OCI-LY3 (cell line): ENCODE measurements around the gene SYNPO.

Experiments used
- H2AFZ ChIP-seq: fragments of 200-600, 300-600 bp; shearing (Covaris generic); 2 replicates; pipeline ENCODE4 v1.6.0; 2014; ENCODE audit warnings: antibody characterized with exemption, low read depth, low read length
- H3K27ac ChIP-seq: fragments of 200-600, 300-600 bp; sonication (generic); 2 replicates; pipeline ENCODE4 v1.5.1; 2014; ENCODE audit warnings: mild to moderate bottlenecking, low read length, moderate library complexity, mixed read lengths
- H3K27me3 ChIP-seq: fragments of 200-600, 300-600 bp; sonication (generic); 2 replicates; pipeline ENCODE4 v1.6.1; 2014; ENCODE audit warnings: low read depth, low read length, mixed read lengths
- H3K36me3 ChIP-seq: fragments of 200-600, 300-600 bp; sonication (generic); replicated peaks from 2 replicates; pipeline ENCODE3; 2014; ENCODE audit warnings: low read depth, low read length, mixed read lengths
- H3K4me1 ChIP-seq: fragments of 300-600, 200-600 bp; sonication (generic); 2 replicates; pipeline ENCODE4 v1.6.1; 2014; ENCODE audit warnings: low read length, mixed read lengths
- H3K4me2 ChIP-seq: fragments of 200-600, 300-600 bp; sonication (generic); 2 replicates; pipeline ENCODE4 v1.6.1; 2014; ENCODE audit warnings: low read length, mixed read lengths
- H3K4me3 ChIP-seq: fragments of 300-600, 200-600 bp; sonication (generic); 2 replicates; pipeline ENCODE4 v1.5.1; 2014; ENCODE audit warnings: antibody characterized with exemption, mild to moderate bottlenecking, low read length, moderate library complexity
- H3K79me2 ChIP-seq: fragments of 300-600, 200-600 bp; shearing (Covaris generic); 2 replicates; pipeline ENCODE4 v1.6.1; 2014; ENCODE audit warnings: mild to moderate bottlenecking, low read length, mixed read lengths
- H3K9ac ChIP-seq: fragments of 300-600, 200-600 bp; shearing (Covaris generic); 2 replicates; pipeline ENCODE4 v1.6.0; 2014; ENCODE audit warnings: mild to moderate bottlenecking, low read length, moderate library complexity
- H3K9me3 ChIP-seq: fragments of 200-600, 300-600 bp; shearing (Covaris generic); 2 replicates; pipeline ENCODE4 v1.6.1; 2014; ENCODE audit warnings: low read length, mixed read lengths; ENCODE audit not compliant: insufficient read depth
- H4K20me1 ChIP-seq: fragments of 200-600, 300-600 bp; sonication (generic); 2 replicates; pipeline ENCODE4 v1.6.1; 2016; ENCODE audit warnings: low read length, mixed read lengths; ENCODE audit not compliant: insufficient read depth
- CTCF ChIP-seq: fragments of 200-600, 300-600 bp; sonication (generic); IDR thresholded peaks from 2 replicates; pipeline ENCODE4 v1.5.1; 2014; ENCODE audit warnings: antibody characterized with exemption, low read length, low read depth
- EZH2phosphoT487 ChIP-seq: fragments of 200-600 bp; shearing (Covaris generic); IDR thresholded peaks from 2 replicates; pipeline ENCODE4 v1.6.1; 2018; ENCODE audit warnings: antibody characterized with exemption, mixed run types, low read depth

Gene SYNPO

GRCh38 chr5:150630016-150630415 lies 10.4 kb upstream of the SYNPO start:
- H3K4me2 ChIP-seq = no peak overlapping the region
- no peak overlapping the region for H2AFZ ChIP-seq
- H3K9me3 ChIP-seq = no peaks in the 10 kb centered on the region
- H3K4me3 ChIP-seq = no peak overlapping the region
- TF ChIP-seq EZH2phosphoT487 (no peak), CTCF (no peak)
- peaks cover 27% of the 10 kb centered on the region for H3K79me2 ChIP-seq
- H3K27me3 ChIP-seq = no peaks in the 10 kb centered on the region
- H3K27ac ChIP-seq = no peak overlapping the region
- peaks cover 6% of the 10 kb centered on the region for H3K36me3 ChIP-seq
- H3K4me1 ChIP-seq = peaks cover 23% of the 10 kb centered on the region
- H4K20me1 ChIP-seq = no peaks in the 10 kb centered on the region
- no peak overlapping the region for H3K9ac ChIP-seq

- Histone ChIP-seq H3K4me2 (no peak overlapping the region), H3K27ac (no peak overlapping the region), H2AFZ (no peak overlapping the region), H3K4me1 (peaks cover 19% of the 10 kb centered on the region), H3K9ac (no peak overlapping the region), H3K36me3 (peaks cover 6% of the 10 kb centered on the region), H3K9me3 (no peaks in the 10 kb centered on the region), H4K20me1 (no peaks in the 10 kb centered on the region), H3K27me3 (no peaks in the 10 kb centered on the region), H3K79me2 (peaks cover 20% of the 10 kb centered on the region), H3K4me3 (no peak overlapping the region)
- TF ChIP-seq CTCF = no peak
- TF ChIP-seq EZH2phosphoT487 = no peak
Measured at GRCh38 chr5:150630461-150631325, 9.8 kb upstream of the SYNPO start.

DNA sequence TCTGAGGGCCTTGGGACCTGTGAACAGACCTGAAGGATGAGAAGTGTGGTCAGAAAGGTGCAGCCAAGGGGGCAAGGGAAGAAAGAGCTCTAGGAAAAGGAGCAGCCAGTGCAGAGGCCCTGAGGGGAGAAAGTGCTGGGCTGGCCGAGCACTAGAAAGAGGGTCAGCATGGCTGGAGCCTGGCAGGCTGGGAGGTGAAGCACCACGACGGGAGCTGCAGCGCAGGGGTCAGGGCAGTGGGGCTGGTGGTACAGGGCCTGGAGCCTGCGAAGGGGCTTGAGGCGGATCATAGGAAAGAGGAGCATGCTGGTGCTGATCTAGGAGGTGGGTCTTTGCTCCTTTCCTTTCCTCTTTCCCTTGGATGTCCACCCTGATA lies 9.1 kb upstream of the SYNPO start:
- H3K79me2 ChIP-seq = peaks cover 17% of the 10 kb centered on the region
- H3K4me3 ChIP-seq = no peak overlapping the region
- no peak overlapping the region for H3K4me2 ChIP-seq
- H3K9me3 ChIP-seq = no peaks in the 10 kb centered on the region
- no peaks in the 10 kb centered on the region for H4K20me1 ChIP-seq
- no peak overlapping the region for H3K9ac ChIP-seq
- H3K36me3 ChIP-seq = peaks cover 6% of the 10 kb centered on the region
- H3K27me3 ChIP-seq = no peaks in the 10 kb centered on the region
- no peak for TF ChIP-seq EZH2phosphoT487
- TF ChIP-seq CTCF = no peak
- H3K4me1 ChIP-seq = peaks cover 13% of the 10 kb centered on the region
- H2AFZ ChIP-seq = no peak overlapping the region
- H3K27ac ChIP-seq = no peak overlapping the region

- peaks cover 5% of the 10 kb centered on the region; the same call in 1 of the 2 replicates for H3K79me2 ChIP-seq
- no peak for TF ChIP-seq CTCF
- no peak for TF ChIP-seq EZH2phosphoT487
- H3K27ac ChIP-seq = no peak overlapping the region
- H3K9ac ChIP-seq = no peak overlapping the region
- no peaks in the 10 kb centered on the region for H4K20me1 ChIP-seq
- no peak overlapping the region for H3K4me2 ChIP-seq
- H3K9me3 ChIP-seq = no peaks in the 10 kb centered on the region
- no peak overlapping the region for H3K4me3 ChIP-seq
- 0 out of 2 replicates have a peak, but pooled peaks cover 3% of the 10 kb centered on the region for H3K27me3 ChIP-seq
- H3K4me1 ChIP-seq = peaks cover under 1% of the 10 kb centered on the region
- no peaks in the 10 kb centered on the region for H3K36me3 ChIP-seq
- no peak overlapping the region for H2AFZ ChIP-seq
Measured at GRCh38 chr5:150632305-150633160, 7.9 kb upstream of the SYNPO start.
